Embryonic facial prominence (tissue), 1 donor: ENCODE data around the gene INO80C.
"Not testable (repeated sequence)": the region's sequence is repeated elsewhere in the genome, so short reads cannot be mapped to it uniquely, and the experiment has no call there.

Experiments
- DNase-seq: peaks from one replicate; pipeline ENCODE4 v3.0.0-alpha.2; 2016; ENCODE audit errors: extremely low spot score

The INO80C gene

GRCh38 chr18:35489281-35489680 is 8.5 kb downstream of the INO80C start:
- DNase-seq, result not testable (repeated sequence)

GRCh38 chr18:35488396-35488795 is 9.4 kb downstream of the INO80C start:
- not testable (repeated sequence) for DNase-seq

- not testable (repeated sequence) for DNase-seq
Observed at GRCh38 chr18:35487525-35487924, 10.2 kb downstream of the INO80C start.

GRCh38 chr18:35485852-35486251 is 11.9 kb downstream of the INO80C start:
- no peak for DNase-seq

GRCh38 chr18:35484034-35484433 is 13.7 kb downstream of the INO80C start:
- DNase-seq, result no peak

- DNase-seq, result no peak
Observed at GRCh38 chr18:35481960-35482366, 15.8 kb downstream of the INO80C start.

- no peak for DNase-seq
Observed at GRCh38 chr18:35479911-35480586, 17.7 kb downstream of the INO80C start.

- DNase-seq, result no peak
Observed at GRCh38 chr18:35478520-35479435, 19.0 kb downstream of the INO80C start.

- DNase-seq, result no peak
Observed at GRCh38 chr18:35477974-35478373, 19.8 kb downstream of the INO80C start.

GRCh38 chr18:35477497-35477896 is 20.3 kb downstream of the INO80C start:
- DNase-seq, result no peak

GRCh38 chr18:35474884-35475283 is 22.9 kb downstream of the INO80C start:
- no peak for DNase-seq

GRCh38 chr18:35473562-35473961 is 24.2 kb downstream of the INO80C start:
- no peak for DNase-seq

- no peak for DNase-seq
Observed at GRCh38 chr18:35470435-35470834, 27.3 kb downstream of the INO80C start.

GRCh38 chr18:35469725-35470124 is 28.0 kb downstream of the INO80C start:
- DNase-seq, result no peak

GRCh38 chr18:35468711-35469110 is 29.0 kb downstream of the INO80C start:
- DNase-seq, result no peak

- no peak for DNase-seq
Observed at GRCh38 chr18:35467624-35468016, 30.1 kb downstream of the INO80C start.

GRCh38 chr18:35466815-35467623 is 30.7 kb downstream of the INO80C start:
- DNase-seq, result no peak

GRCh38 chr18:35466334-35466733 is 31.4 kb downstream of the INO80C start:
- no peak for DNase-seq

- no peak for DNase-seq
Observed at GRCh38 chr18:35465329-35465728, 32.4 kb downstream of the INO80C start.

GRCh38 chr18:35464831-35465279 is 32.9 kb downstream of the INO80C start:
- no peak for DNase-seq

GRCh38 chr18:35463827-35464226 is 33.9 kb downstream of the INO80C start:
- no peak for DNase-seq

GRCh38 chr18:35463050-35463449 is 34.7 kb downstream of the INO80C start:
- DNase-seq, result no peak
